SK-N-SH (cell line): ENCODE results near the gene OR51B2. TPM values are rescaled to one million over a fixed set of nuclear protein-coding genes. Genes with fewer than 3 reads are reported as not detected.

ENCODE experiments used
- CTCF ChIA-PET: fragments of 300-600, 350-600 bp; formaldehyde crosslinking; extraction: SDS; loops from one replicate; lab custom pipeline; 2021; lab: Yijun Ruan, JAX
- POLR2A ChIA-PET: fragments of 350-600 bp; sonication (Branson Sonifier 250); formaldehyde crosslinking; extraction: SDS; loops from one replicate; lab custom pipeline; 2020; ENCODE audit warnings: antibody characterized with exemption, inconsistent platforms; lab: Yijun Ruan, JAX
- DNase-seq: peaks from one replicate; pipeline ENCODE4 v3.0.0; 2012
- H2AFZ ChIP-seq: fragments of 200-600 bp; sonication (generic); 2 replicates; pipeline ENCODE4 v1.8.1; 2016; ENCODE audit warnings: antibody characterized with exemption, mild to moderate bottlenecking, low read depth
- H3F3A ChIP-seq: fragments of 200-600 bp; sonication (generic); replicated peaks from 2 replicates; pipeline ENCODE3; 2016; ENCODE audit warnings: antibody characterized with exemption, mild to moderate bottlenecking; ENCODE audit not compliant: insufficient read depth
- H3K27ac ChIP-seq, 2 experiments: fragments of 200-500 bp in 1 of 2; fragments of 200-600 bp in 1 of 2; sonication (Bioruptor generic) in 1 of 2; sonication (generic), shearing (Covaris generic) in 1 of 2; 2 replicates each; pipeline versions ENCODE4 v1.5.1 to v1.6.1; 2014 to 2016; ENCODE audit warnings: low read depth in 2 of 2, inconsistent platforms in 1 of 2, low read length in 1 of 2, mild to moderate bottlenecking in 1 of 2, mixed read lengths in 1 of 2
- H3K27me3 ChIP-seq: fragments of 200-600 bp; sonication (generic), shearing (Covaris generic); 2 replicates; pipeline ENCODE4 v1.6.1; 2016; ENCODE audit warnings: mixed run types; ENCODE audit not compliant: insufficient read depth
- H3K36me3 ChIP-seq, 2 experiments: fragments of 200-500 bp in 1 of 2; fragments of 200-600 bp in 1 of 2; sonication (Bioruptor generic) in 1 of 2; sonication (generic) in 1 of 2; replicated peaks in 1 of 2; 2 replicates each; pipeline versions ENCODE3 to v1.5.1; 2014 to 2016; ENCODE audit warnings: low read length in 1 of 2, mild to moderate bottlenecking in 1 of 2; ENCODE audit not compliant: insufficient read depth in 2 of 2, control insufficient read depth in 1 of 2
- H3K4me1 ChIP-seq, 2 experiments: fragments of 200-500 bp in 1 of 2; fragments of 200-600 bp in 1 of 2; sonication (Bioruptor generic) in 1 of 2; sonication (generic), shearing (Covaris generic) in 1 of 2; 2 replicates each; pipeline versions ENCODE4 v1.5.1 to v1.6.1; 2014 to 2016; ENCODE audit warnings: low read depth in 1 of 2, low read length in 1 of 2, mixed run types in 1 of 2; ENCODE audit not compliant: insufficient read depth in 2 of 2, control insufficient read depth in 1 of 2
- H3K4me2 ChIP-seq: fragments of 200-600 bp; sonication (generic), shearing (Covaris generic); 2 replicates; pipeline ENCODE4 v1.6.1; 2017; ENCODE audit warnings: mixed run types
- H3K4me3 ChIP-seq, 2 experiments: fragments of 200-500 bp in 1 of 2; fragments of 200-600 bp in 1 of 2; sonication (Bioruptor generic) in 1 of 2; sonication (generic), shearing (Covaris generic) in 1 of 2; 2 replicates each; pipeline versions ENCODE4 v1.5.1 to v1.8.1; 2014 to 2016; ENCODE audit warnings: low read depth in 2 of 2, inconsistent platforms in 1 of 2, low read length in 1 of 2, mild to moderate bottlenecking in 1 of 2, mixed read lengths in 1 of 2, moderate library complexity in 1 of 2
- H3K79me2 ChIP-seq: fragments of 200-600 bp; sonication (generic); 2 replicates; pipeline ENCODE4 v1.8.1; 2017; ENCODE audit warnings: mild to moderate bottlenecking; ENCODE audit not compliant: insufficient read depth
- H3K9ac ChIP-seq: fragments of 200-600 bp; sonication (generic); 2 replicates; pipeline ENCODE4 v1.6.1; 2017; ENCODE audit warnings: mixed run types
- H3K9me2 ChIP-seq: fragments of 200-600 bp; sonication (generic); 2 replicates; pipeline ENCODE4 v1.6.1; 2017; ENCODE audit warnings: mixed run types
- H3K9me3 ChIP-seq: fragments of 200-600 bp; sonication (generic); 2 replicates; pipeline ENCODE4 v1.6.1; 2017; ENCODE audit warnings: mixed run types, mild to moderate bottlenecking, moderate library complexity
- H4K20me1 ChIP-seq: fragments of 200-600 bp; sonication (generic); 2 replicates; pipeline ENCODE4 v1.6.1; 2017; ENCODE audit warnings: mild to moderate bottlenecking, mixed run types; ENCODE audit not compliant: insufficient read depth
- CHD2 ChIP-seq: fragments of 150-350 bp; IDR thresholded peaks from 2 replicates; pipeline ENCODE4 v1.6.1; 2018; ENCODE audit warnings: low read length; ENCODE audit not compliant: partially characterized antibody
- EZH2phosphoT487 ChIP-seq: fragments of 200-600 bp; sonication (generic); IDR thresholded peaks from 2 replicates; pipeline ENCODE4 v1.6.1; 2017; ENCODE audit warnings: low read depth, mixed run types, mild to moderate bottlenecking, antibody characterized with exemption, moderate library complexity, borderline replicate concordance
- FOSL2 ChIP-seq: IDR thresholded peaks from 2 replicates; pipeline ENCODE4 v1.4.0; 2012; ENCODE audit warnings: low read depth, mild to moderate bottlenecking, moderate library complexity, borderline replicate concordance
- FOXM1 ChIP-seq: IDR thresholded peaks from 2 replicates; pipeline ENCODE4 v1.4.0; 2012; ENCODE audit warnings: low read depth, mild to moderate bottlenecking
- MXI1 ChIP-seq: IDR thresholded peaks from 2 replicates; pipeline ENCODE4 v1.6.1; 2012; ENCODE audit warnings: mild to moderate bottlenecking, low read depth, low read length, improper control_type of control experiment
- POLR2AphosphoS5 ChIP-seq: IDR thresholded peaks from 2 replicates; pipeline ENCODE4 v1.6.1; 2012; ENCODE audit warnings: low read depth, low read length
- RAD21 ChIP-seq: IDR thresholded peaks from 2 replicates; pipeline ENCODE4 v1.6.1; 2012; ENCODE audit warnings: mild to moderate bottlenecking, low read length
- RCOR1 ChIP-seq: fragments of 150-350 bp; IDR thresholded peaks from 2 replicates; pipeline ENCODE4 v1.6.1; 2017; ENCODE audit warnings: antibody characterized with exemption, low read length
- RFX5 ChIP-seq: IDR thresholded peaks from 2 replicates; pipeline ENCODE4 v1.6.1; 2012; ENCODE audit warnings: mild to moderate bottlenecking, improper control_type of control experiment, low read length
- TAF1 ChIP-seq: IDR thresholded peaks from 2 replicates; pipeline ENCODE4 v1.6.1; 2012; ENCODE audit warnings: low read depth, mild to moderate bottlenecking, low read length, moderate library complexity, borderline replicate concordance
- TEAD4 ChIP-seq: IDR thresholded peaks from 2 replicates; pipeline ENCODE4 v1.4.0; 2012; ENCODE audit warnings: mild to moderate bottlenecking, borderline replicate concordance; ENCODE audit not compliant: insufficient read depth
- YY1 ChIP-seq: IDR thresholded peaks from 2 replicates; pipeline ENCODE4 v1.4.0; 2012; ENCODE audit warnings: low read depth, mild to moderate bottlenecking
- polyA plus RNA-seq, 3 experiments: library from polyadenylated mRNA; depleted of rRNA; stranded (reverse); fragments of >200 nt; gene quantifications; 2 replicates each; pipeline ENCODE4 v1.2.3, GENCODE V29; 2012
- TF ChIP-seq, protein P1 (sequence below): IDR thresholded peaks from 2 replicates; pipeline ENCODE4; 2012
- TF ChIP-seq, protein P2 (sequence below): fragments of 150-350 bp; IDR thresholded peaks from 2 replicates; pipeline ENCODE4 v1.6.1; 2016; ENCODE audit warnings: mild to moderate bottlenecking, low read depth, low read length
- TF ChIP-seq, protein P3 (sequence below): IDR thresholded peaks from 2 replicates; pipeline ENCODE4 v1.4.0; 2012; ENCODE audit warnings: low read depth, borderline replicate concordance
- TF ChIP-seq, protein P4 (sequence below): fragments of 200-600 bp; sonication (generic); IDR thresholded peaks from 2 replicates; pipeline ENCODE4 v1.6.1; 2017; ENCODE audit warnings: antibody characterized with exemption, mild to moderate bottlenecking, moderate library complexity

OR51B2 gene
- polyA plus RNA-seq, 1 of the 3 experiments (the other 2 are of a cell fraction), result not detected

DNA sequence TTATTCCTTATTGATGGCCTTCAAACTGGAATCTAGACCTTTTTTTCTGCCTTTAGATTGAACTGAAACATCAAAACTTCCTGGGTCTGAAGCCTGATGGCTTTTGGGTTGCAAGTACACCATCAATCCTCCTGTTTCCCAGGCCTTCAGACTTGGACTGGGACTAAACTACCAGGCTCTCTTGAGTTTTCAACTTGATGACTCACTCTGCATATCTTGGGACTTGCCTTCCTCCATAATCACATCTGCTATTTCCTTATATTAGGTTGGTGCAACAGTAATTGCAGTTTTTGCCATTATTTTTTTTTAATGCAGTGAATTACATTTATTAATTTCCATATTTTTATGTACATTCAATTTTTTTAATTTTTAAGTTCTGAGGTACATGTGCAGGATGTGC, 12.2 kb upstream of the OR51B2 start:
- no peak for DNase-seq
- no peak overlapping the region for H3K27ac ChIP-seq
- TF ChIP-seq TEAD4, result no peak
- TF ChIP-seq, protein P1, sequence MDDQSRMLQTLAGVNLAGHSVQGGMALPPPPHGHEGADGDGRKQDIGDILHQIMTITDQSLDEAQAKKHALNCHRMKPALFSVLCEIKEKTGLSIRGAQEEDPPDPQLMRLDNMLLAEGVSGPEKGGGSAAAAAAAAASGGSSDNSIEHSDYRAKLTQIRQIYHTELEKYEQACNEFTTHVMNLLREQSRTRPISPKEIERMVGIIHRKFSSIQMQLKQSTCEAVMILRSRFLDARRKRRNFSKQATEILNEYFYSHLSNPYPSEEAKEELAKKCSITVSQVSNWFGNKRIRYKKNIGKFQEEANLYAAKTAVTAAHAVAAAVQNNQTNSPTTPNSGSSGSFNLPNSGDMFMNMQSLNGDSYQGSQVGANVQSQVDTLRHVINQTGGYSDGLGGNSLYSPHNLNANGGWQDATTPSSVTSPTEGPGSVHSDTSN, result no peak
- TF ChIP-seq FOSL2, result no peak
- no peak for TF ChIP-seq FOXM1
- TF ChIP-seq EZH2phosphoT487, result no peak
- TF ChIP-seq, protein P2, sequence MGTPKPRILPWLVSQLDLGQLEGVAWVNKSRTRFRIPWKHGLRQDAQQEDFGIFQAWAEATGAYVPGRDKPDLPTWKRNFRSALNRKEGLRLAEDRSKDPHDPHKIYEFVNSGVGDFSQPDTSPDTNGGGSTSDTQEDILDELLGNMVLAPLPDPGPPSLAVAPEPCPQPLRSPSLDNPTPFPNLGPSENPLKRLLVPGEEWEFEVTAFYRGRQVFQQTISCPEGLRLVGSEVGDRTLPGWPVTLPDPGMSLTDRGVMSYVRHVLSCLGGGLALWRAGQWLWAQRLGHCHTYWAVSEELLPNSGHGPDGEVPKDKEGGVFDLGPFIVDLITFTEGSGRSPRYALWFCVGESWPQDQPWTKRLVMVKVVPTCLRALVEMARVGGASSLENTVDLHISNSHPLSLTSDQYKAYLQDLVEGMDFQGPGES, result no peak
- TF ChIP-seq YY1, result no peak
- TF ChIP-seq TAF1, result no peak
- no peak for TF ChIP-seq RCOR1
- no peak for TF ChIP-seq CHD2
- TF ChIP-seq, protein P3, sequence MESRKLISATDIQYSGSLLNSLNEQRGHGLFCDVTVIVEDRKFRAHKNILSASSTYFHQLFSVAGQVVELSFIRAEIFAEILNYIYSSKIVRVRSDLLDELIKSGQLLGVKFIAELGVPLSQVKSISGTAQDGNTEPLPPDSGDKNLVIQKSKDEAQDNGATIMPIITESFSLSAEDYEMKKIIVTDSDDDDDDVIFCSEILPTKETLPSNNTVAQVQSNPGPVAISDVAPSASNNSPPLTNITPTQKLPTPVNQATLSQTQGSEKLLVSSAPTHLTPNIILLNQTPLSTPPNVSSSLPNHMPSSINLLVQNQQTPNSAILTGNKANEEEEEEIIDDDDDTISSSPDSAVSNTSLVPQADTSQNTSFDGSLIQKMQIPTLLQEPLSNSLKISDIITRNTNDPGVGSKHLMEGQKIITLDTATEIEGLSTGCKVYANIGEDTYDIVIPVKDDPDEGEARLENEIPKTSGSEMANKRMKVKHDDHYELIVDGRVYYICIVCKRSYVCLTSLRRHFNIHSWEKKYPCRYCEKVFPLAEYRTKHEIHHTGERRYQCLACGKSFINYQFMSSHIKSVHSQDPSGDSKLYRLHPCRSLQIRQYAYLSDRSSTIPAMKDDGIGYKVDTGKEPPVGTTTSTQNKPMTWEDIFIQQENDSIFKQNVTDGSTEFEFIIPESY, result no peak
- TF ChIP-seq, protein P4, sequence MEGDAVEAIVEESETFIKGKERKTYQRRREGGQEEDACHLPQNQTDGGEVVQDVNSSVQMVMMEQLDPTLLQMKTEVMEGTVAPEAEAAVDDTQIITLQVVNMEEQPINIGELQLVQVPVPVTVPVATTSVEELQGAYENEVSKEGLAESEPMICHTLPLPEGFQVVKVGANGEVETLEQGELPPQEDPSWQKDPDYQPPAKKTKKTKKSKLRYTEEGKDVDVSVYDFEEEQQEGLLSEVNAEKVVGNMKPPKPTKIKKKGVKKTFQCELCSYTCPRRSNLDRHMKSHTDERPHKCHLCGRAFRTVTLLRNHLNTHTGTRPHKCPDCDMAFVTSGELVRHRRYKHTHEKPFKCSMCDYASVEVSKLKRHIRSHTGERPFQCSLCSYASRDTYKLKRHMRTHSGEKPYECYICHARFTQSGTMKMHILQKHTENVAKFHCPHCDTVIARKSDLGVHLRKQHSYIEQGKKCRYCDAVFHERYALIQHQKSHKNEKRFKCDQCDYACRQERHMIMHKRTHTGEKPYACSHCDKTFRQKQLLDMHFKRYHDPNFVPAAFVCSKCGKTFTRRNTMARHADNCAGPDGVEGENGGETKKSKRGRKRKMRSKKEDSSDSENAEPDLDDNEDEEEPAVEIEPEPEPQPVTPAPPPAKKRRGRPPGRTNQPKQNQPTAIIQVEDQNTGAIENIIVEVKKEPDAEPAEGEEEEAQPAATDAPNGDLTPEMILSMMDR, result no peak
- no peak for TF ChIP-seq MXI1
- TF ChIP-seq RFX5, result no peak
- no peak for TF ChIP-seq POLR2AphosphoS5
- TF ChIP-seq RAD21, result no peak
- peaks cover 4% of the 10 kb centered on the region; the same call in 1 of the 2 replicates for H3K27me3 ChIP-seq
- H3K36me3 ChIP-seq, result no peaks in the 10 kb centered on the region
- H4K20me1 ChIP-seq, result no peaks in the 10 kb centered on the region
- H3K9ac ChIP-seq, result no peak overlapping the region
- ChIA-PET POLR2A (no interaction called here), CTCF (no interaction called here)
- no peaks in the 10 kb centered on the region for H3K9me3 ChIP-seq
- H3K79me2 ChIP-seq, result no peaks in the 10 kb centered on the region
- H3K4me3 ChIP-seq, result no peak overlapping the region
- H3K4me2 ChIP-seq, result no peak overlapping the region
- H3K4me1 ChIP-seq, result no peaks in the 10 kb centered on the region
- H2AFZ ChIP-seq, result no peak overlapping the region
- no peaks in the 10 kb centered on the region for H3K9me2 ChIP-seq
- H3F3A ChIP-seq, result no peaks in the 10 kb centered on the region
